Measurements from ENCODE around the gene LPAR5. TPM values are rescaled to one million over a fixed set of nuclear protein-coding genes. Genes with fewer than 3 reads are reported as not detected.

LPAR5 gene
- total RNA-seq, 1 experiment from 2014 or later: 2.3 TPM

DNA sequence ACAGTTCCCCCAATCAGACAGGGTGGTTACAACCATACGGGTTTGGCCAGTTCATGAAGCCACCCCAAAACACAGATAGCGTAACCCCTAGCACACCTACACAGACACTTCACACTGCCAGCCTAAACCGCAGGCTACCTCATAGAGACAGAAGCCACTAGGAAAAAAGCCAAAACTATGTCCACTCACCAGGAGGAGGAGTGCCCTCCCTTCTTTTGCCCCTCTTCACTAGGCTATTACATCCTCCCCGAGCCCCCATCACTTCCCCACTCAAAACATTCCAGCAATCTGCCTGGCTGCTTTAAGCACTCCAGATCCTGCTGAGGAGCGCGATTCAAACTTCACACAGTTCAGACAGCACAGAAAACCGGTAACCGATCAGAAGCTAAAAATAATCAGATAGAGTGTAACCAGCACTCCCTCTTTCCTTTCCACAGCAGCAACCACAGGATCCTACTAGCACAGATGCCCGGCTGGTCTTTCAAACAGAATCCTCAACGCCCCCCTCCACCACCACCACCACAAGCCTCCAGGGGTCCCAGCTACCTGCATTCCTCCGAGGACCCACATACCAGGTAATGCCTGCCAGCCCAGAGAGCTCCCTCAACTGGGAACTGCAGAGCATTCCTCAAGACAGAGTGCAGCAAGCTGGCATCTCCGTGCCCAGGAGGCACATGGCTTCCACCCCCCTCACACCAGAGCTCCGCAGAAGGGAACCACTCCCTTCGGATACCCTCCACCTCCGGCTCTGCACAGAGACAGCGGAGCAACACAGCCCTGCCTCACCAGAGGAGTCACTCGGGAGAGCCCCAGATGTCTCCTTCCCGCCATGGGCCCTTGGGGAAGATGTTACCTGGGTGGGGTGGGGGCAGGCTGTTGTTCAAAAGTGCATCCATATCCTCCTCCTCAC is 30.1 kb downstream of the LPAR5 start:
- peaks cover 31% of the 10 kb centered on the region for H4K20me1 ChIP-seq (ENCODE audit: low read length)
- TSS peak; percentile 34 for BruUV-seq (replicated peaks)
- H3K79me2 ChIP-seq (ENCODE audit: low read length): peaks cover 65% of the 10 kb centered on the region
- peak overlapping the region; percentile 91 for H3K4me2 ChIP-seq (ENCODE audit: low read length)
- H3K9me3 ChIP-seq (ENCODE audit: low read length): no peaks in the 10 kb centered on the region
- H2AFZ ChIP-seq (ENCODE audit: low read length): no peak overlapping the region
- ChIA-PET POLR2A (ENCODE audit: unreplicated experiment) (interaction anchor here (1.1 kb wide), 1 partner anchor 71 kb away, joined by 7 read pairs; the partner anchor contains the start of gene GAPDH), CTCF (interaction anchor here (0.6 kb wide), 1 partner anchor 83 kb away, joined by 12 read pairs; the partner anchor contains the start of gene ZNF384)
- DNase-seq (peak; percentile 51), ATAC-seq (peak; percentile 33)
- H3F3A ChIP-seq (ENCODE audit: low read length, unreplicated experiment): no peaks in the 10 kb centered on the region
- H3K9me2 ChIP-seq (replicated peaks; ENCODE audit: low read length): no peaks in the 10 kb centered on the region
- peaks cover 21% of the 10 kb centered on the region for H3K36me3 ChIP-seq (ENCODE audit: low read depth, low read length)
- H3K4me3 ChIP-seq (ENCODE audit: low read length): peak overlapping the region; percentile 94
- no peaks in the 10 kb centered on the region for H3K27me3 ChIP-seq (ENCODE audit: low read length)
- peak overlapping the region; percentile 40 for H3K27ac ChIP-seq (ENCODE audit: low read length)
- intact Hi-C loops (cut with micrococcal nuclease): no loop called here
- peaks cover 27% of the 10 kb centered on the region for H3K4me1 ChIP-seq (ENCODE audit: insufficient read depth, low read length)
- peak overlapping the region; percentile 78 for H3K9ac ChIP-seq (ENCODE audit: low read length)
- TF ChIP-seq, protein P1, sequence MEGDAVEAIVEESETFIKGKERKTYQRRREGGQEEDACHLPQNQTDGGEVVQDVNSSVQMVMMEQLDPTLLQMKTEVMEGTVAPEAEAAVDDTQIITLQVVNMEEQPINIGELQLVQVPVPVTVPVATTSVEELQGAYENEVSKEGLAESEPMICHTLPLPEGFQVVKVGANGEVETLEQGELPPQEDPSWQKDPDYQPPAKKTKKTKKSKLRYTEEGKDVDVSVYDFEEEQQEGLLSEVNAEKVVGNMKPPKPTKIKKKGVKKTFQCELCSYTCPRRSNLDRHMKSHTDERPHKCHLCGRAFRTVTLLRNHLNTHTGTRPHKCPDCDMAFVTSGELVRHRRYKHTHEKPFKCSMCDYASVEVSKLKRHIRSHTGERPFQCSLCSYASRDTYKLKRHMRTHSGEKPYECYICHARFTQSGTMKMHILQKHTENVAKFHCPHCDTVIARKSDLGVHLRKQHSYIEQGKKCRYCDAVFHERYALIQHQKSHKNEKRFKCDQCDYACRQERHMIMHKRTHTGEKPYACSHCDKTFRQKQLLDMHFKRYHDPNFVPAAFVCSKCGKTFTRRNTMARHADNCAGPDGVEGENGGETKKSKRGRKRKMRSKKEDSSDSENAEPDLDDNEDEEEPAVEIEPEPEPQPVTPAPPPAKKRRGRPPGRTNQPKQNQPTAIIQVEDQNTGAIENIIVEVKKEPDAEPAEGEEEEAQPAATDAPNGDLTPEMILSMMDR (conservative IDR thresholded peaks at IDR 0.05; ENCODE audit: low read depth, low read length): no peak
- TF ChIP-seq EZH2phosphoT487 (IDR thresholded peaks at IDR 0.05; ENCODE audit: borderline replicate concordance, low read length): no peak
- TF ChIP-seq EZH2 (IDR thresholded peaks at IDR 0.05; ENCODE audit: low read length, unreplicated experiment): no peak

DNA sequence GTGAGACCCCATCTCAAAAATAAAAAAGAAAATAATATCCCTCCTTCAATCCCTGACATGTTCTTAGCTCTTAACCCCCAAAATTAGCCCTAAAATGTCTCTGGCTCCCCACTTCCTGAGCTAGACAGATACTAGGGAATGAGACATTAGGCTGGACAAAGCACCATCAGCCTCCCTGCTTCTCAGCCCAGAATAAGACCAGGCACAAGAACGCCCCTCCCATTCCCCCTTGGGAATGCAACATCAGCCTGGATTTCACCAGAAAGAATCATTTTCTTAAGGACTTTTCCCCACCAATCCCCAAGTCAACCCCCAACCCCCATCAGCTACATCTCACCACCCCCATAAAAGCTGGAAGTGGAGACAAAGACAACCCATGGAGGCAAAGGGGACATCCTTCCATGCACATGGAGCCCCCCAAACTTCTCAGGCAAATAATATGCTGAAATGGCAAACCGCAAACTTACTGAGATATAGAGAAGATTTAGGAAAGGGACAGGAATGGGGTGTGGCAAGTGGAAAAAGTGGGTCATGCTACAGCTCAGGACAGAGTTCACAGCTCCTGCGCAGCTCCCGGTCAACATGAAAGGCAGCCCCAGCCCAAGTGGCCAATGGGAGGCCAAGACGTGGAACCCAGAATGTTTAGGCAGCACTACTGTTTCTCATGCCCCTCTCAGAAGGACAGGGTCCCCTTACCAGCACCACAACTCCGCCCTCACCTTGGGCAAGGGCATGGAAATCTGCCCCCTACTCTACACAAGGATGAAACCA is 31.3 kb downstream of the LPAR5 start:
- H4K20me1 ChIP-seq (ENCODE audit: low read length): peaks cover 31% of the 10 kb centered on the region
- POLR2A ChIA-PET (ENCODE audit: unreplicated experiment): no interaction called here
- ATAC-seq: no peak
- peak overlapping the region; percentile 94 for H3K4me3 ChIP-seq (ENCODE audit: low read length)
- no peak overlapping the region for H3K27ac ChIP-seq (ENCODE audit: low read length)
- H3K4me2 ChIP-seq (ENCODE audit: low read length): peak overlapping the region; percentile 91
- no peak for DNase-seq
- H3F3A ChIP-seq (ENCODE audit: low read length, unreplicated experiment): no peaks in the 10 kb centered on the region
- no peaks in the 10 kb centered on the region for H3K9me2 ChIP-seq (replicated peaks; ENCODE audit: low read length)
- intact Hi-C loops (cut with micrococcal nuclease): no loop called here
- no peak overlapping the region for H2AFZ ChIP-seq (ENCODE audit: low read length)
- H3K36me3 ChIP-seq (ENCODE audit: low read depth, low read length): peaks cover 33% of the 10 kb centered on the region
- no TSS peak for BruUV-seq (replicated peaks)
- H3K4me1 ChIP-seq (ENCODE audit: insufficient read depth, low read length): peaks cover 27% of the 10 kb centered on the region
- TF ChIP-seq, protein P1 (conservative IDR thresholded peaks at IDR 0.05; ENCODE audit: low read depth, low read length): no peak
- TF ChIP-seq EZH2 (IDR thresholded peaks at IDR 0.05; ENCODE audit: low read length, unreplicated experiment) (no peak), EZH2phosphoT487 (IDR thresholded peaks at IDR 0.05; ENCODE audit: borderline replicate concordance, low read length) (no peak)
- H3K9ac ChIP-seq (ENCODE audit: low read length): peak overlapping the region; percentile 78; the same call in 1 of the 2 replicates
- CTCF ChIA-PET: no interaction called here
- H3K27me3 ChIP-seq (ENCODE audit: low read length): no peaks in the 10 kb centered on the region
- H3K79me2 ChIP-seq (ENCODE audit: low read length): peaks cover 68% of the 10 kb centered on the region
- no peaks in the 10 kb centered on the region for H3K9me3 ChIP-seq (ENCODE audit: low read length)

All from PC-3 (cell line).